ENCODE results near the gene OSBPL6.
"Not testable (repeated sequence)": the region's sequence is repeated elsewhere in the genome, so short reads cannot be mapped to it uniquely, and the experiment has no call there.

The OSBPL6 gene

GRCh38 chr2:178317811-178318210 is 123.5 kb downstream of the OSBPL6 start:
- in situ Hi-C loops (cut with HindIII; ENCODE audit: low sequenced_read_pairs), result no loop called here
- no peak overlapping the region for H3K4me3 ChIP-seq (ENCODE audit: low read depth, low read length)
- no peak for DNase-seq (ENCODE audit: low read depth, low spot score)
- TF ChIP-seq, protein P1, sequence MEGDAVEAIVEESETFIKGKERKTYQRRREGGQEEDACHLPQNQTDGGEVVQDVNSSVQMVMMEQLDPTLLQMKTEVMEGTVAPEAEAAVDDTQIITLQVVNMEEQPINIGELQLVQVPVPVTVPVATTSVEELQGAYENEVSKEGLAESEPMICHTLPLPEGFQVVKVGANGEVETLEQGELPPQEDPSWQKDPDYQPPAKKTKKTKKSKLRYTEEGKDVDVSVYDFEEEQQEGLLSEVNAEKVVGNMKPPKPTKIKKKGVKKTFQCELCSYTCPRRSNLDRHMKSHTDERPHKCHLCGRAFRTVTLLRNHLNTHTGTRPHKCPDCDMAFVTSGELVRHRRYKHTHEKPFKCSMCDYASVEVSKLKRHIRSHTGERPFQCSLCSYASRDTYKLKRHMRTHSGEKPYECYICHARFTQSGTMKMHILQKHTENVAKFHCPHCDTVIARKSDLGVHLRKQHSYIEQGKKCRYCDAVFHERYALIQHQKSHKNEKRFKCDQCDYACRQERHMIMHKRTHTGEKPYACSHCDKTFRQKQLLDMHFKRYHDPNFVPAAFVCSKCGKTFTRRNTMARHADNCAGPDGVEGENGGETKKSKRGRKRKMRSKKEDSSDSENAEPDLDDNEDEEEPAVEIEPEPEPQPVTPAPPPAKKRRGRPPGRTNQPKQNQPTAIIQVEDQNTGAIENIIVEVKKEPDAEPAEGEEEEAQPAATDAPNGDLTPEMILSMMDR (IDR thresholded peaks at IDR 0.05; ENCODE audit: low read depth, low read length), result no peak

DNA sequence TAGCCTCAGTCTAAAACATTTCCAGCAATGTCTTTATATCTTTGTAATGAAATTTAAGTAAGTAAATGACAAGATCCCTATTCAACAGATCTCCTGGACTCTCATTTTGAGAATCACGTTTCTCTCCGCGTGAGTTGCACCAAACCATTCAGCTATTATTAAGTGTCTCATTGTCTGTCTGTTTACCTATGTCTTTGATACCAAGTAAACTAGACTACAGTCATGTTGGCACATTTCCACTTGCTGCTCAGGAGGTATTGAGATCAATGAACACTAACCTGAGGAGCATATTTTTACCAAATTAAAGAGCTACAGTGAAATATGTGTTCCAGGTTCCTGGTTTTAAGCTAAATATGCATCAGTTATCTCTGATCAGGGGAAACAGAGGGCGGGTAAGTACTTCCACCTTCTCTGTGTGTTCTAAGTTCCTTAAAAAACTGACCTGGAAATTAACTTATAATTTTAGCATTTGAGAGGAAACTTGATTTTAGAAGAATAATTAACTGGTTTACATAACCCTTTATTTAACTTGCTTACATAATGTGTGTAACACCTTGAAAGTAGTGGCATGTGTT is 125.8 kb downstream of the OSBPL6 start:
- DNase-seq (ENCODE audit: low read depth, low spot score), result no peak
- TF ChIP-seq, protein P1 (IDR thresholded peaks at IDR 0.05; ENCODE audit: low read depth, low read length), result no peak
- in situ Hi-C loops (cut with HindIII; ENCODE audit: low sequenced_read_pairs), result no loop called here
- no peak overlapping the region for H3K4me3 ChIP-seq (ENCODE audit: low read depth, low read length)

- in situ Hi-C loops (cut with HindIII; ENCODE audit: low sequenced_read_pairs), result no loop called here
- no peak for DNase-seq (ENCODE audit: low read depth, low spot score)
- TF ChIP-seq, protein P1 (IDR thresholded peaks at IDR 0.05; ENCODE audit: low read depth, low read length), result no peak
- no peak overlapping the region for H3K4me3 ChIP-seq (ENCODE audit: low read depth, low read length)
Observed at GRCh38 chr2:178322068-178322467, 127.8 kb downstream of the OSBPL6 start.

DNA sequence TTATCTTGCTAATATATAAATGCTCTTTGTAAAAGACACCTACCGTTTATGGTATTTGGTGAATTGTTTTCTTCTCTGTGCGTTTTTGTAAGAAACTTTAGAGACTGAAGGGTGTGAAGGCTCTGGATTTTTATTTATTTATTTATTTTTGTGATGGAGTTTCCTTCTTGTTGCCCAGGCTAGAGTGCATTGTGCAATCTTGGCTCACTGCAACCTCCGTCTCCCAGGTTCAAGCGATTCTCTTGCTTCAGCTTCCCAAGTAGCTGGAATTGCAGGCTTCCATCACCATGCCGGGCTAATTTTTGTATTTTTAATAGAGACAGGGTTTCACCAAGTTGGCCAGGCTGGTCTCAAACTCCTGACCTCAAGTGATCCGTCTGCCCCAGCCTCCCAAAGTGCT is 129.0 kb downstream of the OSBPL6 start:
- in situ Hi-C loops (cut with HindIII; ENCODE audit: low sequenced_read_pairs); DNase-seq (ENCODE audit: low read depth, low spot score); H3K4me3 ChIP-seq (ENCODE audit: low read depth, low read length): not testable (repeated sequence)

GRCh38 chr2:178324077-178324476 is 129.8 kb downstream of the OSBPL6 start:
- TF ChIP-seq, protein P1 (IDR thresholded peaks at IDR 0.05; ENCODE audit: low read depth, low read length), result no peak
- DNase-seq (ENCODE audit: low read depth, low spot score), result no peak
- in situ Hi-C loops (cut with HindIII; ENCODE audit: low sequenced_read_pairs), result no loop called here
- H3K4me3 ChIP-seq (ENCODE audit: low read depth, low read length), result no peak overlapping the region

- TF ChIP-seq, protein P1 (IDR thresholded peaks at IDR 0.05; ENCODE audit: low read depth, low read length), result no peak
- DNase-seq (ENCODE audit: low read depth, low spot score), result no peak
- in situ Hi-C loops (cut with HindIII; ENCODE audit: low sequenced_read_pairs), result no loop called here
- H3K4me3 ChIP-seq (ENCODE audit: low read depth, low read length), result no peak overlapping the region
Observed at GRCh38 chr2:178325268-178325667, 131.0 kb downstream of the OSBPL6 start.

GRCh38 chr2:178327516-178327915 is 133.2 kb downstream of the OSBPL6 start:
- in situ Hi-C loops (cut with HindIII; ENCODE audit: low sequenced_read_pairs), result no loop called here
- DNase-seq (ENCODE audit: low read depth, low spot score), result peak; percentile 28
- no peak overlapping the region for H3K4me3 ChIP-seq (ENCODE audit: low read depth, low read length)
- TF ChIP-seq, protein P1 (IDR thresholded peaks at IDR 0.05; ENCODE audit: low read depth, low read length), result no peak
